Activated B cell treated with CpG ODN at 0.5 μM for 24 hours (primary cell): ENCODE data around the gene DCN. TPM values are rescaled to one million over a fixed set of nuclear protein-coding genes. Genes with fewer than 3 reads are reported as not detected.

Experiments used
- ATAC-seq: fragments of 200-7000 bp; cut with Tn5 transposase; one replicate; pipeline ENCODE4 v1.10.0; 2021; ENCODE audit warnings: low read depth, mild to moderate bottlenecking, moderate library complexity
- CTCF ChIA-PET: fragments of 350-600 bp; sonication (Branson Sonifier 250); formaldehyde crosslinking; loops from one replicate; lab custom pipeline; 2021; ENCODE audit warnings: antibody characterized with exemption; lab: Charles Lee
- POLR2A ChIA-PET: fragments of 350-600 bp; sonication (Branson Sonifier 250); formaldehyde crosslinking; loops from one replicate; lab custom pipeline; 2021; ENCODE audit warnings: antibody characterized with exemption; lab: Charles Lee
- DNase-seq: peaks from one replicate; pipeline ENCODE4 v3.0.0; 2022
- H3K27ac Mint-ChIP-seq: one replicate; pipeline ENCODE4 v1.8.0; 2020; ENCODE audit warnings: mixed read lengths
- H3K27me3 Mint-ChIP-seq: one replicate; pipeline ENCODE4 v1.8.0; 2021; ENCODE audit warnings: mixed read lengths
- H3K36me3 Mint-ChIP-seq: one replicate; pipeline ENCODE4 v1.8.0; 2021; ENCODE audit warnings: low read depth, mixed read lengths
- H3K4me1 Mint-ChIP-seq: one replicate; pipeline ENCODE4 v1.8.0; 2021; ENCODE audit warnings: mixed read lengths
- H3K4me3 Mint-ChIP-seq: one replicate; pipeline ENCODE4 v1.8.0; 2020; ENCODE audit warnings: mild to moderate bottlenecking, mixed read lengths
- H3K9me3 Mint-ChIP-seq: one replicate; pipeline ENCODE4 v1.8.0; 2020; ENCODE audit warnings: mixed read lengths
- CTCF ChIP-seq: fragments of 200-600 bp; IDR thresholded peaks from one replicate; pipeline ENCODE4 v1.8.0; 2022; ENCODE audit warnings: antibody characterized with exemption, mild to moderate bottlenecking
- intact Hi-C: fragments of 100-400 bp; cut with micrococcal nuclease; formaldehyde crosslinking; loops from one replicate; pipeline ENCODE4 v1.15.1; 2024
- total RNA-seq: library from RNA; stranded (reverse); gene quantifications from 2 replicates; pipeline ENCODE4 v1.2.3, GENCODE V29; 2022

The DCN gene
- total RNA-seq, 1 donor from 2014 or later: not detected

- ATAC-seq: no peak
- Mint-ChIP-seq H3K27me3 (no peaks in the 10 kb centered on the region), H3K4me3 (no peak overlapping the region), H3K9me3 (peaks cover 13% of the 10 kb centered on the region), H3K4me1 (no peaks in the 10 kb centered on the region), H3K27ac (no peak overlapping the region), H3K36me3 (no peaks in the 10 kb centered on the region)
- POLR2A ChIA-PET: no interaction called here
- no peak for TF ChIP-seq CTCF
- CTCF ChIA-PET: no interaction called here
- DNase-seq: no peak
- intact Hi-C loops: no loop called here
These were observed 90.5 kb downstream of the DCN start for GRCh38 chr12:91091916-91092715.

Other genes with a start within 250 kb of the DCN start
- gene CCER1, start 227.6 kb downstream of the DCN start, total RNA-seq: not detected in 2 replicates
- gene EPYC, start 177.8 kb downstream of the DCN start, total RNA-seq: not detected in 2 replicates
- gene KERA, start 124.8 kb downstream of the DCN start, total RNA-seq: not detected in 2 replicates
- not detected in 2 replicates for gene LUM, start 71.3 kb downstream of the DCN start, total RNA-seq